CD14-positive monocyte (primary cell): ENCODE measurements around the gene ELAPOR1. TPM values are rescaled to one million over a fixed set of nuclear protein-coding genes. Genes with fewer than 3 reads are reported as not detected.
"Not testable (repeated sequence)": the region's sequence is repeated elsewhere in the genome, so short reads cannot be mapped to it uniquely, and the experiment has no call there.

Source experiments
- DNase-seq, 3 donors: peaks; one replicate each; pipeline ENCODE4 v3.0.0-alpha.2; 2011 to 2022
- H2AFZ ChIP-seq: 2 replicates; pipeline ENCODE4 v1.6.0; 2012; ENCODE audit warnings: mild to moderate bottlenecking, low read depth, low read length, inconsistent platforms; ENCODE audit not compliant: insufficient read depth, poor library complexity, severe bottlenecking
- H3K27ac ChIP-seq, 2 donors: 1 replicate in 1 of 2; 2 replicates in 1 of 2; pipeline ENCODE4 v1.5.1; 2012 to 2013; ENCODE audit warnings: low read length in 2 of 2, control low read depth in 1 of 2, inconsistent platforms in 1 of 2, low read depth in 1 of 2, mild to moderate bottlenecking in 1 of 2
- H3K27me3 ChIP-seq, 2 donors: one replicate each; pipeline versions ENCODE4 v1.6.0 to v1.6.1; 2011 to 2013; ENCODE audit warnings: low read length in 2 of 2; ENCODE audit not compliant: control insufficient read depth in 2 of 2, insufficient read depth in 2 of 2
- H3K36me3 ChIP-seq, 2 donors: replicated peaks in 1 of 2; 1 replicate in 1 of 2; 2 replicates in 1 of 2; pipeline versions ENCODE4 v1.5.1 to v1.6.1; 2012 to 2013; ENCODE audit warnings: low read length in 2 of 2, control low read depth in 1 of 2, inconsistent platforms in 1 of 2, mild to moderate bottlenecking in 1 of 2; ENCODE audit not compliant: insufficient read depth in 2 of 2, control insufficient read depth in 1 of 2
- H3K4me1 ChIP-seq, 2 donors: 1 replicate in 1 of 2; 2 replicates in 1 of 2; pipeline versions ENCODE4 v1.5.1 to v1.6.1; 2012 to 2013; ENCODE audit warnings: low read length in 2 of 2, control low read depth in 1 of 2, inconsistent platforms in 1 of 2, mild to moderate bottlenecking in 1 of 2, moderate library complexity in 1 of 2; ENCODE audit not compliant: insufficient read depth in 2 of 2, control insufficient read depth in 1 of 2
- H3K4me2 ChIP-seq: replicated peaks from 2 replicates; pipeline ENCODE3; 2012; ENCODE audit warnings: low read length, moderate library complexity, mild to moderate bottlenecking; ENCODE audit not compliant: poor library complexity, severe bottlenecking; ENCODE audit errors: extremely low read depth
- H3K4me3 ChIP-seq, 3 experiments: fragments of 200-600 bp in 1 of 3; sonication (generic) in 1 of 3; replicated peaks in 1 of 3; 1 replicate in 2 of 3; 2 replicates in 1 of 3; pipeline ENCODE4 v1.5.1; 2011 to 2013; ENCODE audit warnings: low read length in 3 of 3, mild to moderate bottlenecking in 3 of 3, control low read depth in 2 of 3, low read depth in 2 of 3, inconsistent platforms in 1 of 3, moderate library complexity in 1 of 3
- H3K79me2 ChIP-seq: 2 replicates; pipeline ENCODE4 v1.6.0; 2012; ENCODE audit warnings: mild to moderate bottlenecking, control low read depth, inconsistent platforms, low read length, moderate library complexity; ENCODE audit not compliant: insufficient read depth
- H3K9ac ChIP-seq: 2 replicates; pipeline ENCODE4 v1.6.0; 2017; ENCODE audit warnings: low read length, mild to moderate bottlenecking; ENCODE audit not compliant: insufficient read depth, poor library complexity, severe bottlenecking
- H3K9me3 ChIP-seq, 2 donors: replicated peaks in 1 of 2; 1 replicate in 1 of 2; 2 replicates in 1 of 2; pipeline versions ENCODE4 v1.5.1 to v1.6.1; 2012 to 2013; ENCODE audit warnings: low read length in 2 of 2, control low read depth in 1 of 2; ENCODE audit not compliant: control insufficient read depth in 1 of 2, insufficient read depth in 1 of 2
- H4K20me1 ChIP-seq: 2 replicates; pipeline ENCODE4 v1.6.0; 2012; ENCODE audit warnings: mild to moderate bottlenecking, low read length, control low read depth, moderate library complexity; ENCODE audit not compliant: insufficient read depth
- H3K27ac Mint-ChIP-seq, 7 donors: one replicate each; pipeline ENCODE4 v1.8.0; 2020; ENCODE audit warnings: mild to moderate bottlenecking in 7 of 7, mixed read lengths in 7 of 7, moderate library complexity in 6 of 7, inconsistent platforms in 2 of 7
- H3K27me3 Mint-ChIP-seq, 3 donors: one replicate each; pipeline ENCODE4 v1.8.0; 2021 to 2022; ENCODE audit warnings: low read depth in 3 of 3, mild to moderate bottlenecking in 3 of 3, mixed read lengths in 3 of 3, moderate library complexity in 3 of 3, inconsistent platforms in 1 of 3
- H3K36me3 Mint-ChIP-seq, 2 donors: one replicate each; pipeline ENCODE4 v1.8.0; 2020; ENCODE audit warnings: mixed read lengths in 2 of 2, inconsistent platforms in 1 of 2, mild to moderate bottlenecking in 1 of 2
- H3K4me1 Mint-ChIP-seq: one replicate; pipeline ENCODE4 v1.8.0; 2020; ENCODE audit warnings: mild to moderate bottlenecking, mixed read lengths
- H3K4me3 Mint-ChIP-seq, 2 donors: one replicate each; pipeline ENCODE4 v1.8.0; 2020; ENCODE audit warnings: mild to moderate bottlenecking in 2 of 2, mixed read lengths in 2 of 2, moderate library complexity in 1 of 2
- H3K9me3 Mint-ChIP-seq, 7 donors: one replicate each; pipeline ENCODE4 v1.8.0; 2020 to 2022; ENCODE audit warnings: mixed read lengths in 7 of 7, mild to moderate bottlenecking in 6 of 7, moderate library complexity in 6 of 7, inconsistent platforms in 2 of 7
- CTCF ChIP-seq: fragments of 200-600 bp; IDR thresholded peaks from one replicate; pipeline ENCODE4 v1.8.0; 2022; ENCODE audit warnings: antibody characterized with exemption, mild to moderate bottlenecking
- WGBS: methylation state at CpG from one replicate; pipeline ENCODE4 v1.1.5; 2013; ENCODE audit warnings: missing lambda C conversion rate; ENCODE audit not compliant: insufficient coverage; 5-methylcytosine and 5-hydroxymethylcytosine counted together
- intact Hi-C, 2 donors: fragments of 100-400 bp; cut with micrococcal nuclease; formaldehyde crosslinking; loops; one replicate each; pipeline versions ENCODE4 v1.15.0 to v1.15.1; 2023
- polyA plus RNA-seq, 3 donors: library from polyadenylated mRNA; depleted of rRNA in 1 of 3; unstranded in 2 of 3; stranded (reverse) in 1 of 3; fragments of 300-500 nt in 2 of 3; fragments of >200 nt in 1 of 3; fragmentation: Illumina TruSeq in 2 of 3; gene quantifications; 1 replicate in 2 of 3; 2 replicates in 1 of 3; pipeline ENCODE4 v1.2.3, GENCODE V29; 2012 to 2021

Gene ELAPOR1
- polyA plus RNA-seq, 3 donors, result 0.12 TPM; not detected in 2

- no peak overlapping the region for H3K4me2 ChIP-seq
- intact Hi-C loops, result no loop called here
- TF ChIP-seq CTCF, result no peak
- H3K4me1 Mint-ChIP-seq, result peaks cover 15% of the 10 kb centered on the region
- WGBS, result 100% methylated on average over 3 of the region's 5 CpGs
- H3K9ac ChIP-seq, result no peak overlapping the region
- H3K27ac Mint-ChIP-seq, result no peak overlapping the region
- no peaks in the 10 kb centered on the region for H3K36me3 ChIP-seq
- H4K20me1 ChIP-seq, result no peaks in the 10 kb centered on the region
- DNase-seq, result no peak
- no peak overlapping the region for H3K4me3 Mint-ChIP-seq
- H2AFZ ChIP-seq, result no peak overlapping the region
- H3K27me3 Mint-ChIP-seq, result peaks cover 0 to 7% (median 7%) of the 10 kb centered on the region in 3 donors
- no peaks in the 10 kb centered on the region for H3K27me3 ChIP-seq
- no peaks in the 10 kb centered on the region for H3K9me3 ChIP-seq
- no peaks in the 10 kb centered on the region for H3K79me2 ChIP-seq
- no peak overlapping the region for H3K27ac ChIP-seq
- peaks cover 0 to 4% (median 0%) of the 10 kb centered on the region in 7 donors for H3K9me3 Mint-ChIP-seq
- no peak overlapping the region for H3K4me3 ChIP-seq
- H3K4me1 ChIP-seq, result peaks cover 8 to 13% of the 10 kb centered on the region in 2 donors
- no peaks in the 10 kb centered on the region for H3K36me3 Mint-ChIP-seq
Observed at GRCh38 chr1:109142260-109142659, 28.3 kb downstream of the ELAPOR1 start.

GRCh38 chr1:109142725-109143124 is 28.8 kb downstream of the ELAPOR1 start:
- H3K36me3 Mint-ChIP-seq, H3K4me2 ChIP-seq, intact Hi-C loops, H3K27me3 ChIP-seq, H3K9me3 ChIP-seq, H3K27me3 Mint-ChIP-seq, H3K27ac Mint-ChIP-seq, H3K9me3 Mint-ChIP-seq, H3K36me3 ChIP-seq, H3K4me3 ChIP-seq, H3K27ac ChIP-seq, H3K79me2 ChIP-seq, H2AFZ ChIP-seq, H4K20me1 ChIP-seq, H3K9ac ChIP-seq, H3K4me3 Mint-ChIP-seq, DNase-seq: not testable (repeated sequence)
- H3K4me1 ChIP-seq, result peaks cover 8 to 13% of the 10 kb centered on the region in 2 donors
- H3K4me1 Mint-ChIP-seq, result peaks cover 15% of the 10 kb centered on the region
- WGBS, result no CpG with 5 or more reads among the region's 6 CpGs
